GM19240 (cell line): ENCODE results near the gene SKOR1.

Experiments used
- DNase-seq: peaks from one replicate; pipeline ENCODE4 v3.0.0; 2011; ENCODE audit warnings: low spot score; ENCODE audit not compliant: insufficient read length

Gene SKOR1

DNA sequence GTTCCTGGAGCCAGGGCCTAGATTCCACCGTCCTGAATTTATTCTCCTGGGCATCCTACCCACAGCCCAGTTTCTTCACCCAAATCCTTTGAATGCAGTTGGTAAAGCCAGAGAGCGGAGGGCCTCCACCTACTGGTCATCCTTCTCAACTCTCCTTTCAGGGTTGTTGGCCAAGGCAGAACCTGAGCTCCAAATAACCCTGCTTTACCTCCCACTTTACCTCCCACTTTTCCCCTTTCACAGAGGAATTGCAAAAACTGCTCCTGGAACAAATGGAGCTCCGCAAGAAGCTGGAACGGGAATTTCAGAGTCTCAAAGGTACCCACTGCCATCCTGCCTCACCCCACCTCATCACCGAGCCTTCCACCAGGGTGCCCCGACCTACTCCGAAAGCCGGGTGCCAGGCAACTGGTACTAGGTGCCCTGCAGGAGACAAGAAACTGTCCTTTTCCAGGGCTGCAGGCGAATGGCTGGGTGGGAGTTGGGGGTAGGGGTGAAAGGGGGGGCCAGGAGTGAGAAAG, 6.8 kb downstream of the SKOR1 start:
- no peak for DNase-seq

DNA sequence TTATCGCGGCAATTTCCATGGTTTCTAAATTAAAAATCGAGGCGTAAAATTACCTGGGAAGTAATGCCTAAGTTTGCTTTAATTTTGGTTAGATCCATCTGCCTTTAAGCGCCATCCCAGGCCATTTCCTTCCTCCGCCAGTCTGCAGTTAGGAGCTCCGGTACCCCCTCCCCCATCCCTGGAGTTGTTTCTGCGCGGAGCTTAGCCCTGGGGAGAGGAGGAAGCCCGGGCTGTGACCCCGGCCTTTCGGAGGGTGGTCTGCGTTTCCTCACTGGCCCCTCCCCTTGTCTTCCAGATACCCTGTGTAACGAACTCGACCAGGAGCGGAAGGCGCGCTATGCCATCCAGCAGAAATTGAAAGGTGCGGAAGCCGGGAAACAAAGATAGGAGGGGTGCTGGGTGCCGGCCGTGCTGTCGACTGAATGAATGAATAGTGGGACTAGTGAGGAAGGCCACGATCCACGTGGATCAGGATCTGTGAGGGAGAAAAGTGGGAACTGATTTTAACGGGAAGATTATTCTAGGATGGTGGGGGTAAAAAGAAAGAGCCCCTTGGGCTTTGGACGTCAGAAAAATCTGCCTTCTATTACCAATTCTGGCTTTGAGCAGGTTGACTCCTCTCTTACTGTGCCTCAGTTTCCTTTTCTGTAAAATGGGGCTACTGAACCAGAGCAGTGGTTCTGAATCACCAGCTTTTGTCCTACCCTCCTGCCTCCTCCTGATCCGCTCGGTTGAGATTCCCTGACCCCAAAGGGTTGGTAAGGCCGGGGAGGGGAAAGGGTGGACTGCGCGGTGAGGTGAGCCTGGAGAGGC, 7.8 kb downstream of the SKOR1 start:
- DNase-seq: no peak

DNA sequence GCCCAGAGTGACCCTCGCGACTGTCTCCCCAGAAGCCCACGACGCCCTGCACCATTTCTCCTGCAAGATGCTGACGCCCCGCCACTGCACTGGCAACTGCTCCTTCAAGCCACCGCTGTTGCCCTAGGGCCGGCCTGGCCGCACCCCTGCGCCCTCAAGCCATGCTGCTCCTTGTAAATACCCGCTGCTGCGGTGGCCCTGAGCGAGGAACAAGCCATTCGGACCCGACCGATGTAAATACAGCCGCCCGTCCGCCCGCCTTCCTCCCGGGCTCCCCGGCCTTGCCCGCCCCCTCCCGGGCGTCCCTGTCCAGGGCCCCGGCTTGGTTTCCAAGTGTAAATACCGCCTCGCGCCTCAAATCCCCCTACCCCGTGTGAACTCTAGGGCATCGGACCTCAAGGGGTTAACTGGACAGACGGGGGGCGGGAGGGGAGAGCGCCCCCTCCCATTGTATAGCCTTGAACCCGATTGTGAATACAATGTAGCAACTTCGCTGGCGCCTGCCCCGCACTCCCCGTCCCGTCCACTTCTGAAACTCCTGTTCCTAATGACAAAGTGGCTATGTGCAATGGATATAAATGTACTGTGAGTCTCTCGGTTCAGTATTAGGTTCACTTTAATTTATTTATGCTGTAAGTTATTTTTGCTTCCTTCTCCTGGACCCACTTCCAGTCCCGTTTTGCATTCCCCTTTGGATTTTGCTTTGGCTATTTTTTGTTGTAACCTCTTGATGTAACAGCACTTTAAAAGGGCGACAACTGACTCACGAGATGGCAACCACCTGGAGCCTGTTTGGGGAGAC, 8.6 kb downstream of the SKOR1 start:
- DNase-seq: no peak

DNA sequence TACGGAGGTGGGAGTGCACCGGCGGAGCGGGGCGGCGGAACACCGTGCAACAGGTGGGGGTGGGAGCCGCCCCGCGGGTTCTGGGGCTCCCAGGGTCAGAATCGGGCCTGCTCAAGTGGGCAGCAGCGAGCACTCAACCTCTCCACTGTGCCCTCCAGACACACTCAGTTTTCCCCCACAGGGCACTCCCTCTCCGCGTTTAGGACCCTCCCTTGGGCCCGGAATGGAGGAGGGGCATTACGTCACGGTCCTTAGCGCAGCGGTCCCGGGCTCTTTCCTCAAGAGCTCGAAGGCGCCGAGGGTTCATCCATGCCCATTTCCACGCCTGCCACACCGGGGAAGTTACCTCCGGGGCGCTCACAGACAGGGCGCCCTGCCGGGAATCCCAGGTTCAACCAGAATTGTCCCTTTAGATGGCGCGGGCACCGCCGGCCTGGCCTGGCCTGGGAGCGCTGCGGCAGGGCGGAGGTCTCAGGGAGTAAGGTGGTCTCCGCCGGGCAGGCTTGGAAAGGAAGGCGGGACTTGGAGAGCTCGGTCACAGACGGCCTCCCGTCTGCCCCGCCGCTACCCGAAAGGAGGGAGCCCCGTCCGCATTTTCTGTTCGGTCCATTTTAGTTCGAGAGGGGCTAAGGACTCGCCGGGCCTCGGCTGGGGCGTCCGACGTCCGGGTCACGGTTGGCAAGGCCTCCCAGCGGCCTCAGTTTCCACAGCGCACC, 9.4 kb downstream of the SKOR1 start:
- no peak for DNase-seq

DNA sequence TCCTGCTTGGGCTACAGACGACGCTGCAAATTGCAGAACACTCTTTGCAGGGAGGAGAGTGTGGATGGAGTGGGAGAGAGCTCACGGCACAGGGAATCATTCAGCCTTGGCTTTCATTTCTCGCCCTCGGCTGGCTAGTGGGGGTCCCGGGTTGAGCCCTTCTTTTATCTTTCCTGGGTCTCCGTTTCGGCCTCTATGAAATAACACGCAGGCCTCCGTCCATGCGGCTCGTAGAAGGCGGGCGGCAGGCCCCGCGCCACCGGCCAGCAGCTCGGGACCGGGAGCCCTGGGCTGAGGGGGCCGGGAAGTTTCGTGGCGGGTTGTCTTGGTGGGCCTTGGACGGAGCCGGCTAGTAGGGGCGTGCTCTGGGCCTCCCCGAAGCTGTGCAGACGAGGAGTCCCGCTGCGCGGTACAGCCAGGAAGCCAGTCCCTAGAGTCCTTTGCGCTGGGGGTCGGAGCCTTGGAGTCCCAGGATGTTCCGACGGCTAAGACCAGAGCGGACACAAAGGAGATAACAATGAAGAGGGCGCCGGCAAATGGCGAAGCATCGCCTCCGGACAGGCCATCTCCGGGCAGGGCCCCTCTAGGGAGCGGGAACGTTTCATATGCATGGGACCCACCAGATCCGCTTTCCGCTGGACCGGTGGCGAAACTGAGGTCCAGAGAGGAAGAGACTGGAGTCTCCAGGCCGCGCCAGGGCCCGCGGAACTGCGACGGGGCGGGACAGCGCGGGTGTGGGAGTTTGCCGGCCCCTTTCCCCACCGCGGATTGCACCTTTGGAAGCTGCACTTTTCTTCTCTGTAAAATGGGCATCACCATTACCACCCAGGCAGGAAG, 10.2 kb downstream of the SKOR1 start:
- DNase-seq: no peak

DNA sequence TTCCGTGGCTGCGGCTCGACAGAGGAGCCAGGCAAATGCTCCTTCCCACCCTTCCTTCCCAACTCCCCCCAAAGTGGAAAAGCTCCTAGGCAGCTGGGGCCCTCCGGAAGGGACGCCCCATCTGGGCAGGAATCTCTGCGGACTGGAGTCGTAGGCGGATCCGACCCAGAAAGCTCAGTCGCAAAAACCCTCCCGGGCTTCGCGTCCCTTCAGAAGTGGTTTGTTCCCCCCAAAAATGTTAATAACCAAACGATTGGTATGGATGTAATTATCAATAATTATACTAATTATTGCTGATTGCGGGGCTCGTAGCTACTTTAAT, 10.8 kb downstream of the SKOR1 start:
- no peak for DNase-seq

DNA sequence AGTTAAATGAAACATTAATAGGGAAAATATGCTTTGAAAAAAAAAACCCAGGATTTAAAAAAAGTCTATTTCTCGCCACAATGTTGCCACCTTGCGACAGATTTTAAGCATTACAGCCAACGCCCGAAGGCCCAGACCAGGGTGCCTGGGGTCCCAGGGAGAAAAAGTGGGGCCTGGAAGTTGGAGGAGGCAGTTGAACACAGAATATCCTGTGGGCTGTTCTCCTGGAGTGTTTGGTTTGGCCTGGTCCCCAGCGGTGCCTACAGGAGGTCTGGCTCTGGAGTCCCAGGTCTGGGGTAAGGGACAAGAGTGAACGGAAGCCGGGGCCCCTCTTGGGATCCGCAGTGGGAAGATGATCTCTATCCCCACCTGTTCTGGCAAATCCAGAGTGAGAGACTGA, 11.2 kb downstream of the SKOR1 start:
- DNase-seq: no peak

DNA sequence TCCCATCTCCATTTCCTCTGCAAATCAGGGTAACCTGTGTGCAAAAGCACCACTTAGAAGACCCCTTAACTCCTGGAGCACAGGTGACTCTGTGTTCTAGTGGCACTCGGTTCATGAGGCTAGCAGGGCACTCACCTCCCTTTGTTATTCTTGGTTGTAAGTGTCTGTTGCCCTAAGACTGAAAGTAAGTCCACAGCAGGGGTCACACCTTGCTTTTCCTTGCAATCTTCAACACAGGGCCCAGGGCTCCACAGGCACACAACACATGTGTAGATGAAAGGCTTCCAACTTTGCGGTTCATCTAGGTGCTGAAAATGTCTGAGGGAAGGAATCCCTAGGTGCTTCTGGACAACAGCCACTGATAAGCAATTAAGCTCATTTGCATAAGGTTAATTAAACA, 11.6 kb downstream of the SKOR1 start:
- DNase-seq: no peak

DNA sequence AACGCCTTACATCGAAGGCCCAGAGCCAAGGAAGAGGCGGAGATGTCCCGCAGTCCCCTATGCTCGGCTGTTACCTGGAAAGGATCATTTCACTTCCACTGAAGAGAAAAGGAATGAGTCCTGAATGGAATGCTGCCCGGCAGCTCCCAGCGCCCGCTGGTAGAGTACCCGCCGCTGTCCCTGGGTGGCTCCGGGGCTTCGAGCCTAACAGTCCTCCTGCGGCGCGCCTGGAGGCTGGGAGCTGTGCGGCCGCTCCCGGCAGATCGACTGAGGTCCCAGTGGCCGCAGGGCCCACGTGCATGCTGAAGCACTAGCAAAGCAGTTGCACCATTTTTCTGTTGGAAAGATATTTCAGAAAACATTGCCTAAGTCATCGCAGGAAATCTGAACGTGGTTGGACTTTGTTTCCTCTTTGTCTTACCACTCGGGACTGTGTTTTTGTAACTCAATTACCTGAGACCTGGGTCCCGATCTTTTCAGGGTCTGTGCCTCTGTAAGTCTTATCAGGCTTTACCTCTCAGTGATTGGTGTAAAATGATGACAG, 13.6 kb downstream of the SKOR1 start:
- DNase-seq: no peak

DNA sequence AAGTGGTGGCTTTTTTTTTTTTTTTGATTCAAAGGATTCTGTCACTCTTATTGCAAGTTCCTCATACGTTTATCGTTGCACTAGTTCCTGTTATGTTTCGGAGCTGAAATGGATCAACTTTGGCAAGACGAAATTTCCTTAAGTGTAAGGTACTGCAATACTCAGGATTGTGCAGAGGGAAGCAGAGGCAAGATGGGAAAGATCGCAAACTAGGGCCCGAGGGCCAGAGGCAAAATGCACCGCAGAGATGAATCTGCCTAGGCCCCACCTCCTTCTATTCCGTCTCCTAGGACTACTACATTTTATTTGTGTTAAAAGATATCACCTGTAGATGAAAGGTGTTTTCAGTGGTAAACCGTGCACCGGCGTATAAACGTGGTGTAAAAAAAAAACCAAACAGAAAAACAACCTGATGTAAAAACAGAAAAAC, 14.2 kb downstream of the SKOR1 start:
- DNase-seq: no peak

DNA sequence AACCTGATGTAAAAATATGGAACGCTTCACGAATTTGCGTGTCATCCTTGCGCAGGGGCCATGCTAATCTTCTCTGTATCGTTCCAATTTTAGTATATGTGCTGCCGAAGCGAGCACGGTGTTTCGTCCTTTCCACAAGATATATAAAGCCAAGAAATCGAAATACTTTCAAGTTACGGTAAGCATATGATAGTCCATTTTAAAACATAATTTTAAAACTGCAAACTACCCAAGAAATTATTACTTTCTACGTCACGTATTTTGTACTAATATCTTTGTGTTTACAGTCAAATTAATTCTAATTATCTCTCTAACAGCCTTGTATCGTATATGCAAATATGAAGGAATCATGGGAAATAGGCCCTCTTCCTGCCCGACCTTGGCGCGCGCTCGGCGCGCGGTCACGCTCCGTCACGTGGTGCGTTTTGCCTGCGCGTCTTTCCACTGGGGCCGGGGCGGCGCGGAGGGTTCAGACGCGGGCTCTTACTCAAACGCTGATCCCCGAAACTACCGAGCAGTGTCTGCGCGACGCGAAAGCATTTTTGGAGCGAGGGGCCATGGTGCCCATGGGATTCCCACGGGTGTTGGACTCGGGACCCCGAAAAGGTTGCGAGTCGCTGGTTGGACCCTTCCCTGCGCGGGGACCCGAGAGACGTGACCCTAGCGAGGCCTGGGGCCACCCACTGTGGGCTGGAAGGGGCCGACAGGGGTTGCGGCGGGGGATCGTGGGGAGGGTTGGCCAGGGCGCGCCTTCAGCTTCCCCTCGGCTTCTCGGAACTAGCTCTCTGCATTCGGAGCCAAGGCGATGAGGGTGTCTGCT, 14.8 kb downstream of the SKOR1 start, which contains the start of gene RNU6-1:
TSS of gene RNU6-1 (minus strand) at position 117 of the 820 bp plus-strand sequence.
- peak; percentile 77 for DNase-seq

DNA sequence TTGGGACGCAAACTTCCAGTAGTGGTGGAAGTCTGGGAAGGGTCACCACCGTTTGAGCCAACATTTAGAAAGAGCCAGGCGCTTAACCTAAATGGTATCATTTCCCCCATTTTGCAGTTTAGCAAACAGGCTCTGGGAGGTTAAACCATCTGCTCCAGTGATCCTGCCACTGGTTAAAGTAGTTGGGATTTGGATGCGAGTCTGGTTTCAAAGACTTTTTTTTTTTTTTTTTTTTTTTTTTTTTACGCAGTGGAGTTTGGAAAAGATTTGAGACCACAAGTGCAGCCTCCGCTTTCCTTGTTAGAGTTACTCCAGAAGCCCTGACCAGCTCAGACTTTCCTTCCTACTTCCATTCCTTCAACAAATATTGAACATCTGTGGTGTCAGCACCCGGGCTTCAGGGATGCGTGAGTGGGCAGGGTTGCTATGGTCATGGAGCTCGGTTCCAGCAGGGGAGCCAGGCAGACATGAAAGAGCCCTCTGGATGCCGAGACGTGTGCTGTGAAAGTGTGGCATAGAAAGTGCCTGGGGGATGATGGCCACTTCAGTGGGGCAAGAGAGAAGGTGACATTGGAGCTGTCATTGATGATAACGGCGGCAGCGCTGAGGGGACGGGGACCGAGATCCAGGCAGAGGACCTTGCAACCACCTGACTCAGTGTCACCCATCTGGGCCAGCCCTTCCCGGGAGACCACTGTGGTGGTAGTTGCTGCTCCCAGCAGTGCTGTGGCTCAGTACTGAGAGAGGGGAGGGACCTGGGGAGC, 15.6 kb downstream of the SKOR1 start:
- DNase-seq: no peak

DNA sequence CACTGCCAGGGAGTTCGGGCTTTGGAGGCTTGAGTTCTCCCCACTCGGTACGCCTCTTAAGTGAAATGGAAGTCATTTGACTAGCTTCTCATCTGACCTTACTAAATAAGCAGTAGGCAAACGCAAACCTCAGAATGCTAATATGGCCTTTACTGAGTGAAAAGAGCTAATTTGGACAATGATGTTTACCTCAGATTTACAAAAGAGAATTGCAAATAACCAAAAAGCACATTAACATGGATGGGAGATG, 16.1 kb downstream of the SKOR1 start:
- no peak for DNase-seq

DNA sequence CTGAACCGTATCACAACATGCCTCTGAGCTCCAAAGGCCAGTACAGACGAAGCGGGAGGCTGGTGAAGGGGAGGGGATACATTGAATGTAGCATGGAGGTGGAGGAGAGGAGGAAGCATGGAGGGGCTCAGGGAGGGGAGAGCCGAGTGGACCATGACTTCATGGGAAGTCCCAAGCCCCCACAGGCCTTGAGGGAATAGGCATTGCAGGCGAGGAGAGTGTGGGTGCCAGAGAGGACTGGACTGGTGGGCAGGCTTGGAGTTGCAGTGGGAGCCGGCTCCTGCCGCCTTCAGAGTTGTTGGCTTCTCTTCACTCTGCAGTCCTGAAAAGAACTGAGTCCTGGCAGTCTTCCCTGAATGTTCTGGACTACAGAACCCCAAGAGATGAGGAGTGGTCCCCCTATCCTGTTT, 17.8 kb downstream of the SKOR1 start:
- DNase-seq: no peak

DNA sequence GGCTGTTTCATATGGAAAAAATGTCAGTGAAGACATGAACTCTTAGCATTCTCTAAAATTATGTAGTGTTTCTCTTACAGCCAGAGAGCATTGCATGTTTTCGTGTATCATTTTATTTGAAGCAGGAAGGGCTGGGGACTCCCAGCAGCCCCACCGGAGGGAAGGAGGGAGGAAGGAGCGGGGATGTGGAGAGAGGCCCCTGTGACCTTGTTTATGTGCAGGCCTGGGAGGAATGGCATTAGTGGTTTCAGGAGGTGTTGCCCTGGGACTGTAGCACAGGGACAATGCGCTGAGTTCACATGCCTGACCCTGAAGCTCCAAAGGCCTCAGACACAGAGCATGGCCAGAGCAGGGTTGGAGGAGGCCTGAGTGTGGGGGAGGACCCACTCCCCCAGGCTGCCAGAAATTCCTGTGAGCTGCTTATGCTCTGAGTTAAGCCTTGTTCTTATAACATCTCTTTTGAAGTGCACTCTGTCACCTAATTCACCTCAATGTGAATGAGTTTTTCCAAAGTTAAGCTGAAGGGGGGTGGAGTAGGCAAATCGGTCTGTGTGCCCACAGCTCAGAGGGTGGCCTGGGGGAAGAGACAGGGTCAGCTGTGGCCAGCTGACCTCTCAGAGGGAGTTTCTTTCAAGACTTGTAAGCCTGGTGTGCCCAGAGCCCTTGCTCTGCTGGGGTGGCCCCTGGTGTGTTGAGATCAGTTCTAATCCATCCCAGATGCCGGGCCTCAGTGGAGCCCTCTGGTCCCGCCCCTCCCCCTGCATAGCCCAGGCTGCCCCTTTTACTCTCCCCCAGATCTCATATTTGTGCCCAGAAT, 18.5 kb downstream of the SKOR1 start:
- DNase-seq: no peak

DNA sequence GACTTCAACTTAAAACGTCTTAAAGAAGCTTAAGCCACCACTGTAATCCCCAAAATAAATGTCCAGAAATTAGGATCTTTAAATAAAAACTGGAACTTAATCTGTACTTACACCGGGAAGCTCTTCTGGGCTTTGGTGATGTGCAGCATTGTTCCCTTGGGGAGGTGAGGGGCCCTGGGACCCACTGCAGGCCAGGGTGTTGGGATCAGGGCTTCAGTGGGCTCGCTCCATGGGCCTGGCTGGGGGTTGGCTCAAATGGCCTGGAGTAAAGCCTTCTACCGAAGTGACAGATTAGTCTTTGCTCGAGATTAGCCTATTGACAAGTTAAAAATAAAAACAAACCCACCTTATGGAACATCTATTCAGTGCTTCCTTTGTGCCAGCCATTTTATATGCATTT, 20.7 kb downstream of the SKOR1 start:
- DNase-seq: no peak

DNA sequence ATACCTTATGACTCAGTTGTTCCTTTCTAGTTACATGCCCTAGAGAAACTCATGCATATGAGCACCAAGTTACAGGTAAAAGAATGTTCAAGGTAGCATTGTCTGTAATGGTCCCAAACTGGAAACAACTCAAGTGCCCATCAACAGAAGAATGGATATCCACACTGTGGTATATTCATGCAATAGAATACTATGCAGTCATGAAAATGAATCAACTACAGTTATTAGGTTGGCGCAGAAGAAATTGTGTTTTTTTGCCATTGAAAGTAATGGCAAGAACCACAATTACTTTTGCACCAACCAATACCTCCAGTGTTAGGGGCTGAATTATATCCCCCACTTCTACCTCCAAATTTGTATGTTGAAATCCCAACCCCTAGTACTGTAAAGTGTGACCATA, 24.2 kb downstream of the SKOR1 start:
- no peak for DNase-seq

DNA sequence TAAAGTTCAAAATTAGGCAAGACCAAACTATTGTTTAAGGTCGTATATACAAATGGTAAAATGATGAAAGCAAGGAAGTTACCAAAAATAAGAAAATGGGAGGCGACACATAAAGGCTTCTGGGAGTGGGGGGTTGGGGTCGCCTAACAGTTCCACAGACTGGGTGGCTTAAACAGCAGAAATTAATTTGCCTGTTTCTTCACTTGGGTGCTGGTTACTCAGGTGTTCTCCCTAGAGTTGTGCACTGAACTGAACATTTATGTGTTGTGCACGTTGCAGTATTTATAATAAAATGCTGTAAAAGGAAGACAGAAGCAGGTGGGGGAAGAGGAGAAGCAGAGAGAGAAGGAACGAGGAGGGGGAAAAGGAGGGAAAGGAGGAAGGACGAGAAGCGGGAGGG, 25.0 kb downstream of the SKOR1 start:
- no peak for DNase-seq
